ENCODE measurements around the gene TBC1D13. TPM values are rescaled to one million over a fixed set of nuclear protein-coding genes. Genes with fewer than 3 reads are reported as not detected.

TBC1D13 gene
- total and polyA plus RNA-seq, 9 of the 15 experiments (the other 6 are each of a cell fraction or from before 2014, with no cell fraction given): 2.3 to 28.7 (median 11.4) TPM

- TF ChIP-seq ZNF592 (IDR thresholded peaks at IDR 0.05): peak; percentile 64
- peak; percentile 15 to 59; a peak in 1 of 4 replicates for TF ChIP-seq ARNT (IDR thresholded peaks at IDR 0.05)
- TF ChIP-seq ETV5 (CRISPR knock-in tag; IDR thresholded peaks at IDR 0.05; ENCODE audit: low read depth): peak; percentile 34; the same call in 1 of the 2 replicates
- peak; percentile 88 for TF ChIP-seq TAF1 (IDR thresholded peaks at IDR 0.05; ENCODE audit: control insufficient read depth, extremely low read depth, insufficient read depth, low read length, severe bottlenecking)
- peak; percentile 98 for TF ChIP-seq TBP (optimal IDR thresholded peaks at IDR 0.05; ENCODE audit: low read depth, low read length)
- TF ChIP-seq MYC (IDR thresholded peaks at IDR 0.05; ENCODE audit: low read depth, low read length): peak; percentile 52
- no peak for TF ChIP-seq MYC (CRISPR knock-in tag; IDR thresholded peaks at IDR 0.05; ENCODE audit: borderline replicate concordance, low read depth)
- TF ChIP-seq ZNF589 (CRISPR knock-in tag; IDR thresholded peaks at IDR 0.05; ENCODE audit: low read depth): no peak
- TF ChIP-seq E2F1 (CRISPR knock-in tag; IDR thresholded peaks at IDR 0.05): peak; percentile 57; the same call in 1 of the 2 replicates
- peak; percentile 47; the same call in 1 of the 2 replicates for TF ChIP-seq SIN3B (IDR thresholded peaks at IDR 0.05; ENCODE audit: low read depth)
- no peak for TF ChIP-seq ZNF584 (CRISPR knock-in tag; IDR thresholded peaks at IDR 0.05; ENCODE audit: low read depth)
- TF ChIP-seq ZKSCAN1 (IDR thresholded peaks at IDR 0.05; ENCODE audit: low read depth, low read length): 0 out of 2 replicates have a peak, but pooled peaks have one; percentile 44
Observed at GRCh38 chr9:128818099-128818838, 31.2 kb downstream of the TBC1D13 start, which contains the start of gene ENDOG (continued).
